ENCODE measurements around the gene C14orf93. TPM values are rescaled to one million over a fixed set of nuclear protein-coding genes. Genes with fewer than 3 reads are reported as not detected.
"Not testable (repeated sequence)": the region's sequence is repeated elsewhere in the genome, so short reads cannot be mapped to it uniquely, and the experiment has no call there.

C14orf93 gene
- total RNA-seq, 3 donors from 2014 or later (not counting 1 experiment from before 2014, with no cell fraction given): 12.1 to 15.1 (median 13.6) TPM

- H3K36me3 ChIP-seq (ENCODE audit: control insufficient read depth, insufficient read depth, low read length): no peaks in the 10 kb centered on the region
- DNase-seq: no peak
- 65% methylated on average over 2 of the region's 3 CpGs for WGBS (ENCODE audit: insufficient coverage)
- no peak overlapping the region for H3K4me3 ChIP-seq (ENCODE audit: low read length)
- no peak for ATAC-seq
- Mint-ChIP-seq H3K4me3 (peak overlapping the region; percentile 98), H3K27ac (peak overlapping the region; percentile 97 to 98), H3K4me1 (peaks cover 30 to 38% of the 10 kb centered on the region in 2 donors), H3K27me3 (ENCODE audit: low read depth in 2 of 2) (no peaks in the 10 kb centered on the region), H3K9me3 (no peaks in the 10 kb centered on the region), H3K36me3 (no peaks in the 10 kb centered on the region)
- intact Hi-C loops (cut with micrococcal nuclease): loop anchor here (2.0 to 5.0 kb wide), 2 partner anchors 52 to 77 kb away; partner anchors contain the start of genes CDH24 and PRMT5
- H3K27ac ChIP-seq (ENCODE audit: low read length): no peak overlapping the region
- TF ChIP-seq CTCF (IDR thresholded peaks at IDR 0.05): no peak
- peaks cover 23% of the 10 kb centered on the region for H3K4me1 ChIP-seq (ENCODE audit: control insufficient read depth, insufficient read depth, low read length)
- no peaks in the 10 kb centered on the region for H3K9me3 ChIP-seq (ENCODE audit: control insufficient read depth, insufficient read depth, low read length)
- H3K27me3 ChIP-seq (ENCODE audit: control insufficient read depth, insufficient read depth, low read length): no peaks in the 10 kb centered on the region
These were observed 4.3 kb downstream of the C14orf93 start for GRCh38 chr14:23005451-23006187.

DNA sequence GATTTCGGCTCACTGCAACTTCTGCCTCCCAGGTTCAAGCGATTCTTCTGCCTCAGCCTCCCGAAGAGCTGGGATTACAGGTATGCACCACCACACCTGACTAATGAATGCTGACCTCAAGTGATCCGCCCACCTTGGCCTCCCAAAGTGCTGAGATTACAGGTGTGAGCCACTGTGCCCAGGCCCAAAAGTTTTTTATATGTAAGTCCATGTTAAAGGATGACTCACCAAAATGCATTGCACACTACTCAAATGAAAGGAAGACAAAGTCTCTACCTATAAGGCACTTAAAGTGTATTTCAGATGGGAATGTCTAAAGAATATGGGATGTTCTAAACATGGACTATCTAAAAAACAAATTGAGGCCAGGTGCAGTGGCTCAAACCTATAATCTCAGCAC is 5.7 kb downstream of the C14orf93 start:
- 100% methylated on average over 4 of the region's 4 CpGs for WGBS (ENCODE audit: insufficient coverage)

GRCh38 chr14:23002592-23002991 is 7.4 kb downstream of the C14orf93 start:
- DNase-seq (no peak), ATAC-seq (no peak)
- no peak overlapping the region for H3K4me3 Mint-ChIP-seq
- Histone ChIP-seq H3K4me1 (ENCODE audit: control insufficient read depth, insufficient read depth, low read length) (peaks cover 13% of the 10 kb centered on the region), H3K9me3 (ENCODE audit: control insufficient read depth, insufficient read depth, low read length) (no peaks in the 10 kb centered on the region), H3K36me3 (ENCODE audit: control insufficient read depth, insufficient read depth, low read length) (peaks cover 12% of the 10 kb centered on the region), H3K27me3 (ENCODE audit: control insufficient read depth, insufficient read depth, low read length) (no peaks in the 10 kb centered on the region), H3K4me3 (ENCODE audit: low read length) (no peak overlapping the region), H3K27ac (ENCODE audit: low read length) (no peak overlapping the region)
- no peaks in the 10 kb centered on the region for H3K27me3 Mint-ChIP-seq (ENCODE audit: low read depth in 2 of 2)
- TF ChIP-seq CTCF (IDR thresholded peaks at IDR 0.05): no peak
- no peaks in the 10 kb centered on the region for H3K9me3 Mint-ChIP-seq
- 100% methylated on average over 1 of the region's 3 CpGs for WGBS (ENCODE audit: insufficient coverage)
- H3K27ac Mint-ChIP-seq: no peak overlapping the region
- intact Hi-C loops (cut with micrococcal nuclease): no loop called here
- no peaks in the 10 kb centered on the region for H3K36me3 Mint-ChIP-seq
- H3K4me1 Mint-ChIP-seq: peaks cover 16% of the 10 kb centered on the region in 2 donors

More for the DNA sequence above, 5.7 kb downstream of the C14orf93 start:
- H3K4me3 Mint-ChIP-seq; H3K4me3 ChIP-seq (ENCODE audit: low read length); H3K27ac ChIP-seq (ENCODE audit: low read length); H3K9me3 Mint-ChIP-seq; DNase-seq; H3K27ac Mint-ChIP-seq; H3K36me3 Mint-ChIP-seq; ATAC-seq; H3K27me3 Mint-ChIP-seq (ENCODE audit: low read depth in 2 of 2); H3K9me3 ChIP-seq (ENCODE audit: control insufficient read depth, insufficient read depth, low read length); intact Hi-C loops (cut with micrococcal nuclease); H3K36me3 ChIP-seq (ENCODE audit: control insufficient read depth, insufficient read depth, low read length); H3K27me3 ChIP-seq (ENCODE audit: control insufficient read depth, insufficient read depth, low read length): not testable (repeated sequence)
- H3K4me1 ChIP-seq (ENCODE audit: control insufficient read depth, insufficient read depth, low read length): peaks cover 16% of the 10 kb centered on the region
- peaks cover 25 to 26% of the 10 kb centered on the region in 2 donors for H3K4me1 Mint-ChIP-seq

DNA sequence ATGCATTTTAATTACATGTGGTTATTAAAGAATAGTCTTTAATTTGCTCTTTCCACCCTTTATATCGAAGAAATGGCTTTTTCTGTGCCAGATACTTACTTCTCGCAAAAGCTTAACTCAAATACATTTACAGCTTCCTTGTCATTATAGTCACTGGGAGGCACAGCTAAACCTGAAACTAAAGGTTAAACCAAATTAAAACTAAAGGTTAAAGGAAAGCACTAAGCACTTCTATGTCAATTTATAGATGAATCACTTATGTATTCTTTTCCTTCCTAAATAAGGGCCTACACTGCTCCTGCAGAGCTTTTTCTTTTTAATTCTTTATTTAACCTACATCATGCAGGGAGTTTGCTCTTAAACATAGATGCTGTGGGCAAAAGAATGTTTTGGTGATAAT is 9.1 kb downstream of the C14orf93 start:
- DNase-seq (no peak), ATAC-seq (no peak)
- no peaks in the 10 kb centered on the region for H3K27me3 Mint-ChIP-seq (ENCODE audit: low read depth in 2 of 2)
- H3K4me1 Mint-ChIP-seq: peaks cover 0 to 2% of the 10 kb centered on the region in 2 donors
- no peak overlapping the region for H3K27ac Mint-ChIP-seq
- peaks cover 12% of the 10 kb centered on the region for H3K36me3 ChIP-seq (ENCODE audit: control insufficient read depth, insufficient read depth, low read length)
- no peaks in the 10 kb centered on the region for H3K27me3 ChIP-seq (ENCODE audit: control insufficient read depth, insufficient read depth, low read length)
- no peaks in the 10 kb centered on the region for H3K36me3 Mint-ChIP-seq
- no peaks in the 10 kb centered on the region for H3K9me3 ChIP-seq (ENCODE audit: control insufficient read depth, insufficient read depth, low read length)
- WGBS (ENCODE audit: insufficient coverage): no CpG with 5 or more reads among the region's 2 CpGs
- TF ChIP-seq CTCF (IDR thresholded peaks at IDR 0.05): no peak
- H3K4me3 ChIP-seq (ENCODE audit: low read length): no peak overlapping the region
- no peaks in the 10 kb centered on the region for H3K4me1 ChIP-seq (ENCODE audit: control insufficient read depth, insufficient read depth, low read length)
- no peaks in the 10 kb centered on the region for H3K9me3 Mint-ChIP-seq
- no peak overlapping the region for H3K27ac ChIP-seq (ENCODE audit: low read length)
- H3K4me3 Mint-ChIP-seq: no peak overlapping the region
- intact Hi-C loops (cut with micrococcal nuclease): no loop called here
